GM19438 (cell line): ENCODE measurements around the gene ZPR1.

Experiments
- ATAC-seq: cut with Tn5 transposase; IDR thresholded peaks from one replicate; pipeline ENCODE4 v1.9.1; 2021; ENCODE audit warnings: low read depth; ENCODE audit not compliant: unreplicated experiment

The ZPR1 gene

DNA sequence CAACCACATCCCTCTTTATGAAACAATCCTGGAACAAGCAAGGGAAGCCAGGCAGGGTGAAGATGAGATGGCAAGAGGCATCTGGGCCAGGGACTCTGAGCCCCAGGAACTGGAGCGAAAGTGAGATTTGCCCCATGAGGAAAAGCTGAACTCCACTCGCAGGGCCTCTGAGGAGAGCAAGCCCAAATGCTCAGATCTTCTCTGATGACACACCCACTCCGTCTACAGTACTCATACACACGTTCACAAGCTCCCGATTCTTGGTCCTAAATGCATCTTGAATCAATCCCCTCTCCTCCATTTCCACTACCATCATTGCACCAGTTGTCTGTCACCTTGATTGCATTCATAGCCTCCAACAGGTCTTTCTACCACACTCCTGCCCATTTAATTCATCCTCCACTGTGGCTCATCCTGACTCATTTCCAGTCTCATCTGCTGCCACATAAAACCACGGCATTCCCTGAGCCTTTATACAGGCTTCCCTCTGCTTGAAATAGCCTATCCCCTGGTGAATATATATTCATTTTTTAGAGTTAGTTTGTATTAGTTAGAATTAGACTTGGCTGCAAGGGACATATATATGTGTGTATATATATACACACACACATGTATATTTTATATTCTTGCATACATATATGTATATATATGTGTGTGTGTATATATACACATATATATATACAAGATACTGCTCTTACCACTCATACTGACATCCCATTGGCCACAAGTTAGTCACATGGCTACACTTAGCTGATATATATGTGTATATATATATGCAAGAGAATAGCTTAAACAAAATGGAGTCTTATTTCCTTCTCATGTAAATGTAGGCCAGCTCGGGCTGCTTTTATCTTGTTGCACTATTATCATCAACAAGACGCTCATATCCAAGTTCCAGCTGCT is 5.3 kb upstream of the ZPR1 start:
- no peak for ATAC-seq

DNA sequence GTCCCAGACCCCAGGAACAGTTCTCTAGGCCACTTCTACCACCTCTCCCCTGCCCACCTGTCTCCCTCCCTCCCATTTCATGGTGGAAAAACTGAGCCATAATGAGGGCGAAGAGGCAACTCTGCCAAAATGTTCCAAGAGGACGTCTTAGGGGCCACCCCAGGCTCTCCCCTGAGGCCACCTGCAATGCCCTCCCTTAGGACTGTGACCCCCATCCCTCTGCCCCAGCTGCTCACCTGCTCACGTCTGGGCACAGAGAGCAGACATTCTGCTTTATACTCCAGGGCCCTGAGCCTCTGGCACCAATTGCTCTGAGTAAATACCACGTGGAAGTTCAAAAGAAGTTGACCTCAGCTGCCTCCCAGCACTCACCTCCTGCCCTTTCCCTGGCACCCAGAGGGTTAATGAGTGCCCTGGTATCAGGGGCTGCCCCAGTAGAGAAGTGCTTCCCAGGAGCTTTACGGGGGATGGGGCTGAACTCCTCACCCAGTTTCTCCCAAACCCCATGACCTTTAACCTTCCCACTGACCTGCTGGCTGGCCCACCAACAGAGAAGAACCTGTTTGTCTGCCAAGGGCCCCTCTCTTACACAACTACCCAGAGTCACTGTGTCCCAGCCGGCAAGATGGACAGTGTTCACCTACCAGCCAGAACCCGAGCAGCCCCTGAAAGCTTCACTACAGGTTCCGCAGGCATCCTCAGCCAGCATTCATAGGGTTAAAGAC is 4.5 kb upstream of the ZPR1 start:
- no peak for ATAC-seq

DNA sequence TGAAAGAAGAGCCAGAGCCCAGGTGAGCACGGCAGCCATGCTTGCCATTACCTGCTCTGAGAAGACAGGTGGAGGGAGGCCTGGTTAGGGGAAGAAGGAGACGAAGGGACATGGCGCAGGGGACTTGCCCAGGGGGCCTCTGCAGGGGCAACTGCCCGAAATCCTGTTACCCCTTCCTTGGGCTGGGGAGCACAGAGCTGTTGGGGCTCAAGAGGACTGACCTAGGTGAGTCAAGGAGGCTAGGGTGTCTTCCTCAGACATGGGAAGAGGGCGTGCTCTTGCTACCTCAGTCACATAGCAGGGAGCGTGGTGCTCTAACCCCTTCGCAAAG is 4.0 kb upstream of the ZPR1 start, which contains the start of gene APOA5:
Gene APOA5 (minus strand): TSS at position 67 of the 331 bp plus-strand sequence. CDS start 19 bp downstream, at position 48.
- no peak for ATAC-seq

DNA sequence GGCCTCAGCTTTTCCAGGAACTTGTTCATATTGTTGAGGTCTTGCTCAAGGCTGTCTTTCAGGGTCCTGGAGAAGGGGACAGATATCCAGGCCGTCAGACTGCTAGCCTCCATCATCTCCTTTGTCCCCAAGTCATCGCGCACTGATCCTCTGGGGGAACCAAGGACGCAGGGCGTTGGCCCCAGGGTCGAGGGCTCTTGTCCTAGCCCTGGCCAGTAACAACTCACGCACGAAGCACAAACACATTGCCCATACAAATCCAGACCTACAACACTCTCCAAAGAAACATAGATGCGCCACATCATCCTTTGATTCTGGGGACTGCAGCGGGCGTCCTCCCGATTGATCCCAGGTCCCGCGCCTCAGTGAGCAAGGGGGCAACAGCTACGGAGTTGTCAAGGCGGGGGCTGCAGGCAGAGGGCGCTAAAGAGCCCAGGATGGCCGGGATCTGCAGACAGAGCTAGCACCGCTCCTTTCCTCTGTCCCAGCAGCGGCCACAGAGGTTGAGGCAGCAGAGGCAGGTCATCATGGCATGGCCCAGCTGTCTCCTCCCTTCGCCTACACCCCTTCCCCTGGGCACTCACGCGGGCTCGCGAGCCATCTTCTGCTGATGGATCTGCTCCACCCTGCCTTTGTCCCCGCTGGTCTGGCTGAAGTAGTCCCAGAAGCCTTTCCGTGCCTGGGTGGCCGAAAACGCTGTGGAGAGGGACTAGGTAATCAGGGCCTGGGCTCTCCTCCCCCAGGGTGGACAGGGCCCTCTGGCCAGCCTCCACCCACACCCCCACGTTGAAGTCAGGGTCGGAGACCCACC is 3.4 kb upstream of the ZPR1 start:
- no peak for ATAC-seq

DNA sequence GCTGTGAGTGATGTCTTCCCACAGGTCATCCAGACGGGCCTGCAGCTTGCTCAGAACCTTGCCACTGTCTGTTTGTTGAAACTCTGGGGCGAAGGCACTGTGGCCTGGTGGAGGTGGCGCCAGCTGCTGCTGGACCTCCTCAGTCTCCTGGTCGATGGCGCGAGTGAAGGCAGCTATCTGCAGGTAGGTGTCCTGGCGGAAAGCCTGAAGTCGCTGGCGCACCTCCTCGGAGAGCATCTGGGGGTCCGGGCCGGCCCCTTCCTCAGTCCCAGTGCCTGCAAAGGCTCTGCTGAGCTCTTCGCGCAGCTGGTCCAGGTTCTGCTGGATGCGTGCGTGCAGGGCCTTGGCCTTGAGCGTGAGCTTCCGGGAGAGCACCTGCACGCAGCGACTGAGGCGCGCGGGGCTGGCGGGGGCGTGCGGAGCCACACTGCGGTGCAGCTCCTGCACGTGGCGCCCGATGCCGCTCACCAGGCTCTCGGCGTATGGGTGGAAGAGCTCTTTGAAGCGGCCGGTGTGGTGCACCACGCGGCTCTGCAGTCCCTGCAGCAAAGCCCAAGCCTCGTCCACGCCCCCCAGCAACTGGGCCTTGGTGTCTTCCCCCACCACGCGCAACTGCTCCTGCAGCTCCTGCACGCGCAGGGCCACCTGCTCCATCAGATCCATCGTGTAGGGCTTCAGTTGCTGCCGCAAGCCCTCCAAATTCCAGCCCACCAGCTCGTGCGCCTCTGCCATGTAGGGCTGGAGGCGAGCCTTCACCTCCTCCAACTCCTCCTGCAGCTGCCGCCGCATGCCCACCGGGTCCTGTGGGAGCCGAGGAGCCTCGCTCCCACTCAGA is 2.6 kb upstream of the ZPR1 start:
- no peak for ATAC-seq

DNA sequence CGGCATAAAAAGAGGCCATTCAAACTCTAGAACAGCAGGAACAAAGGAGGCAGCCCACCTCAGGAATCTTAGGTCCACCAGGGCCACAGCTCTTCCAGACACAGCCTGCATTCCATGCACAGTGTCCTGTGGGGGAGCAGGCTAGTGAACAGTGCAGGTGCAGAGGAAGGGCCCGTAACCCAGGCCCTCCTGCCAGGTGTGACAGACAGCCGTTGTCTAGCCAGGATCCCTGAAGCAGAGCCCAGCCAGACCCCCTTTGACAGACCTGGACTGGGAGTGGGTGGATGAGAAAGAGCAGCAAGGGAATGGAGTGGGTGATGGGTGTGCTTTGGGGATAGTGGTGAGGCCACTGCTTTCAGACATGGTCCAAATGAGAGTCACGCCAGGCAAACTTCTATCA is 1.2 kb upstream of the ZPR1 start:
- ATAC-seq: no peak

DNA sequence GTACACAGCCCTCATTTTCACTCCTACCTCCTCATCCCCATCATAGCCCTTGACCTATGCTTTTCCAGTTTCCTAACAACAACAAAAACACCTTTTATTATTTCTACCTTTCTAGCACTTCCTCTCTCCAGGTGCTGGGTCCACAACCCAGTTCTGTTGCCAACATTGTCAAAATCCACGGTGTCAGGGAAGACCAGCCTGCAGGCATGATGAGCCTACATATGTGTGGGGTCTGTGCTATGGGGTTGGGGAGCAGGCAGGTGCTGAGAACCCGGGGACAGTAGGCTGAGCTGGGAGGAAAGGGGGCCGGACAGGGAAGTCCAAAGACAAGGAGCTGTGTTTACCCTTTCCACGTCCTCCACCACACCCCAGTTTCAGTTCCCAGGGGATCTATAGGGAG is 711 bp upstream of the ZPR1 start:
- ATAC-seq: no peak

DNA sequence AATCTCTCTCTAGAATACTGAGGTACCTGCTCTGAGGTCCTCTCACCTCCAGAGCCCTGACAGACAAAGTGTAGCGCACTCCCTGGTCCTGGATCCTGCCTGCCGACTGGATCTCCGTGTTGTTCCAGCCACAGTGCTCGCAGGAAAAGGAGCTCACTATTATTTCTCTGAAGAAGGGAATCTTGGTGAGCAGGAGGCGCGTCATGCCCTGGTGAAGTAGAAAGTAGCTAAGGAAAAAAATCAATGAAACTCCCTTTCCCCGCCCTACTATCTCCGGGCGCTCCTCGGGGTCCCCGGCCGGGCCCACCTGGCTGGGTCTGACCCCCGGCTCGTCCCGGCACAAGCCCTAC is 412 bp downstream of the ZPR1 start:
- ATAC-seq: no peak

DNA sequence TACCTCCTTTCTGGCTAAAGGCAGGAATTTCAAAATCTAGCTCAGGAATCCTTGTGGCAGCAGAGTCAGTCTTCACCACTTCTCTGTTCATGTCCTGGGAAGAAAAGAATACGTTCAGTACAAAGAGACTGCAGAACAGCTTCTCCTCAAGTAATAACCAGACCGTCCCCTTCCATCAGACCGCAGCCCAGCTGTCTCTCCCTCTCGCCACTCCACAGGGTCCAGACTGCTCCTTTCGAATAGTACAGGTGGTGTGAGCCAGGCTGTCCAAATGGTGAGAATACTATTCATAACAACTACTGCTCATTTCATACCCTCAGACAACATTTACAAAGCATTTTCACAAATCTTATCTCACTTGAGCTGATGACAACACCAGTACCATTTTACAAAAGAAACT is 857 bp downstream of the ZPR1 start:
- ATAC-seq: no peak

DNA sequence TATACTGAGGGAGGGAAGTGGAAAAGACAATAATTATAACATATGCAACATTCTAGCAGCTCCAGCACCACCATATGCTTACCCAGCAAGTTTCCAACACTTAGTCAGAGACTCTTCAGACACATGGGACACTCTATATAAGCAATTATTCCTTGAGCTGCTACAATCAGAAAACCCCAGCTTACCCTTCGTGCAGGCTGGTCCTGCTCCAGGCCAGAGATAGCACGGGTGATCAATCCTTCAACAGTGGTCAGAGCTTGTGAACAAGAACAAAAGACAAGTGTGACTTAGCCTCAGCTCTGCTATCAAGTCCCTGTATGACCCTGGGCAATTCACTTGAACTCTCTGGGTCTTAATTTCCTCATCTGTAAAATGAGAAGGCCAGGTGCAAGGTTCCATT is 1.5 kb downstream of the ZPR1 start:
- no peak for ATAC-seq

DNA sequence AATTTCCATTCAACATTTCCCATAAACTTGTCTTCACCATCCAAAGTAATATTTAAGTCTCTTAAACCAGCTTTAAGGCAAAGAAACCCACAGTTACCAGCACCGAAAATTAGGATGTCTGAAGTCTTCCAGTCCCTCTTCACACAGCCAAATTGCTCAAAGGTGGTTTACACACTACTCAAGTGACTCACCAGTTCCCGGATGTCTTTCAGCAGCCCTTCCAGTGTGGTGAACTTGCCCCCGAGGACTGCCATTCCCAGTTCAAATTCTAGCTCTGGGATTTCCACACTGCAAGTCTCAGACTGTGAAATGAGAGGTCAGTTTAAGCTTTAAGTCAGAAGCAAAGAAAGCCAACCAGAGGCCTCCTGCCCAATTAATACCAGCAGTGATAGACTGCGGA is 5.1 kb downstream of the ZPR1 start:
- no peak for ATAC-seq

DNA sequence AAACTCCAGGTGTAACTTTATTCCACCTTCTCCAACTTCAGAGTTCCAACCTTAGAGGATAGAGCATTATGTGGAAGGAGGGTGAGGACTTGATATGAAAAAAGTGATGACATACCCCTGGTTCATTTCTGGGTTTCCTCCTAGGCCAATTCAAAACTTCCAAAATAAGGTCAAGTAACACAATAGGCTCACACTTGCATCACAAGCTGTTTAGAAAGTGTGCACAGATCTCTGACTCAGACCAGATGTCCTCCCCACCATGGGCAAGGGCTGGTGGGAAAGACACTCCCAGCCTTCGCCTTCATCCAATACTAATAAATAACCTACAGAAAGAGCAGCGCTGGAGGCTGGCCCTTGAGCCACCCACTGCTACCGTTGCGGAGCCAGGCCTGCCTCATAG is 9.3 kb downstream of the ZPR1 start:
- ATAC-seq: no peak

DNA sequence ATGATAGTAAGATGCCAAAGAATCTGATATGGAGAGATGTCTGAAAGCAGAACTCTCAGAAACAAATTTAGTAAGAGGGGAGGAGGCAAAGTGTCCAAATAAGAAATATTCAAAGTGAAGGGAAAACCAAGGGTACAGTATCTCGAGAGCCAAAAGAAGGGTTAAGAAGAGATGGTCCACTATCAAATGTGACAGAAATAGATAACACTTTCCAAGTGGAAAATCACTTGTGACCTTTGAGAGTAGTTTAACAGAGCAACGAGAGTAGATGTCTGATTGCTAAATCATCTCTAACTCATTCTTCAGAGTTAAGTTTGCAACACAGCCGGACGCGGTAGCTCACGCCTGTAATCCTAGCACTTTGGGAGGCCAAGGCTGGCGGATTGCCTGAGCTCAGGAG is 10.8 kb downstream of the ZPR1 start:
- no peak for ATAC-seq

DNA sequence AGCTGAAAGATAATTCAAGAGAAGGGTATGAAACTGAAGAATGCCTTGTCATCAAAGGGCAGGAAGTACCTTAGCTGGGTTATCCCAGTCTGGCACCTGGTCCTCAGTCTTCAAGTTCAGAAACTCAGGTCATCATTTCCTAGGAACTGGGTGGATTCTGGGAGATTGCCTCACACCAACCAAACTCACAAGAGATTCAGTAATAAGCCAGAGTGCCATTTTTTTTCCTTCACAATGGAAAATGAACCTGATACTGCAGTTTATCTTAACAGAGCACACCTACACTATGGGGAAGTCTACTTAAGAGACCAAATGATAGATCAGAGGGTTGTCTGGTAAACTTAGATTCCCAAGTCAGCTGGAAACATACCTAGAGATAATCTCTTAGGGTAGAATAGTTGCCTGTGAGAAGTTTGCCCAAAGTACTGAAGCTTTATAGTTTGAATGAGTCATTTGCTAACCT is 11.3 kb downstream of the ZPR1 start:
- ATAC-seq: no peak

DNA sequence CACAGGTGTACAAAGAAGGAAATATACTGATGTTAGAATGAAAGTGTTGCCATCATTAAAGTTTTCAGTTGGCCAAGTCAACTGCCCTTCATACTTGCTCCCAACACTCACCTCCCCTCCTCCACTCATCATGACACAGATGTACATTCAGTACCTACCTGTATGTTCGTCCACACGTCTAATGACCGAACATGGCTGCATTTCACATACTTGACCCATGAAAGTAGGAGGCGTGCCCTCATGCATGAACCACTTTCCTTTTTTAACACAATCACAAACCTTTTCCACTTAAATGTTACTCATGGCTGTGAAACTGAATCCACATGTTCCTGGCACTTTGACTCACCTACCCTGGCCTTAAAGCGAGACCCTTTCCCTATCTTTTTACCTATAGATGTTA is 11.8 kb downstream of the ZPR1 start:
- ATAC-seq: no peak

DNA sequence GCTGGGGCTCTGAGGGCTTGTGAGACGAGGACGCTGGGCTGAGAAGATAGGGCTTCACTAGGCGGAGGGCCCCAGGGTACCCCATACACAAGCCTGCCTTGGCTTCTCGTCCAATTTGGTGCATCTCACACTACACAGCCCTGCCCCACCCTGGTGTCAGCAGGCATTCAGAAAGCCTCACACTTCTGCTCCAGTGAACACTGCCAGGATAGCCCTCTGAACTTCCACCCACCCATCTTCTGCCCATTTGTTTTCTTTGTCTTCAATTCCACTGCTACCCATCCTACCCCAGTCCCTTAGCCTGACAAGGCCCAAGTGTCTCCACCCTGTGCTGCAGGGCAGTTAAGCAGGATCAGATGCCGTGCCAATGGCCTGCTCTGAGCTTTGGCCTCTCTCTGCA is 13.2 kb downstream of the ZPR1 start:
- no peak for ATAC-seq

DNA sequence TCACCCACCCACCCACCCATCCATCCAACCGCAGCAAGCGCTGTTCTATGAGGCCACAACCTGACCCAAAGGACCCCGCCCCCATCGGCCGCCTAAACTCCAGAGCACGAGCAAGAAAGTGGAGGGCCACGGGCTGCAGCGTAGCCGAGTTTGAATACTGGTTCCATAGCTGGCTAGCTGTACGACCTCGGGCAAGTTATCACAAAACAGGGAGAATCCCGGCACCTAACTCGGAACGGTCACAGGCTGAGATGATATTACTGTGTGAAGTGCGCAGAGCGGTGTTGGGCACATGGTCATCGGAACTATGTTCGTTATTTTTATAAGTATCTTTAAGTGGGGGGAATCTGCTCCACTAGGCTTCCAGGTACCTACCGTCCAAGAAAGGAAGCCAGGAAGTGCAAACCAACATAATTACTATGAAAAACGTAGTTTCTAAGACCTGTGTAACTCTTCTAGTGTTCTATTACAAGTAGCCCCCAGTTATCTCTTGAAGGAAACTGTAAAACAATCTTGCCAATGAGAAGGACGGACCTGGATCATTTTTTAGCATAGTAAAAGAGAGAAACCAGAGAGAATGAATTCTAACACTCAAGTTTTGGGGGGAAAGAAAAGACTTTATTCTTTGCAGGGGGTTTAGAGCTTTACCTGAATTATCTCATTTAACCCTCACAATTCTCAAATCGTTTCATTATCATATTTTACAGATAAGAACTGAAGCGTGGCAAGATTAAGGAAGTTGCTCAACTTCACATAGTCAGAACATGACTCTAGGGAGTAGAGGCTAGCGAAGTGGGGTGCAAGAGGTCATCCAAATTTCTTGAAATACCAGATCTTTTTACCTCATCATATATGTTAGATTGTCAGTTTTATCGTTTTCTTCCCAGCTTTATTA is 14.4 kb downstream of the ZPR1 start:
- ATAC-seq: peak; percentile 45

DNA sequence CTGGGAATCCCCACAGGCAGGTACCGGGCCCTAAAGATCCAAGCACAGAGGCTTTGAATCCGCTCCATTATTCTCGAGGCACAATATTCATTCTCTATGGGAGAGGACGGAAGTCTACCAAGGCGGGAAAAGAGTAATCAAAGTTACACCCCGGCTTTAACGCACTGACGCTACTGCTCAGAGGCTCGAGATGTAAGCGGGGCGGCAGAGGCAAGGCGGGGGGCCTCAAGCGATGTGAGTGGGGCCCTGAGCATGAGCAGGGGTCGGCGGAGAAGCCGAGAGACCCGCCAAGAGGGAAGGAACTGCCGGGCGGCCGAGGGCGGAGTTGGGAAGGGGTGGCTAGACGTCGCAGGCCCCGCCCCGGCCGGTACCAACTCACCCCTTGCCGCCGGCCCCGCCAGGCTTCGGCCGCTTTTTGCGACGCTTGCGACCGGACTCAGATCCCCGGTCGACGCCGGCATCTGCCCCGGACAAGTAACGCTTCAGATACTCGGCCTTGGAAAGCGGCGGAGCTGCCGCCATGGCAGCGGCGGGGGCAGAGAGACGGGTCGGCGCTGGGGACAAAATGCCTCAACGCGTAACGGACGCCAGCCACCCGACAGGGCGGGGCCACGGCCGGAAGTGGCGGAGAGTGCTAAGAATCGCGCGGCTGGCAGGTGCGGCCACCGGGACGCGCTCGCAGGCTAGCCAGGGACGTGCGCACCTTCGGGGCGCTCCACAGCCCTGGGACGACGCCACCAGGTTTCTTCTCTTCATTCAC is 15.2 kb downstream of the ZPR1 start, which contains the start of gene BUD13:
Gene BUD13 (minus strand): TSS at position 545 of the 760 bp plus-strand sequence. CDS start 23 bp downstream, at position 522.
- ATAC-seq: peak; percentile 78
